NCI-H82 (cell line): ENCODE results near the gene TEX19.
"Not testable (repeated sequence)": the region's sequence is repeated elsewhere in the genome, so short reads cannot be mapped to it uniquely, and the experiment has no call there.

Experiments used
- DNase-seq: peaks from one replicate; lab custom pipeline; 2025; lab: John Stamatoyannopoulos, UW

TEX19 gene

DNA sequence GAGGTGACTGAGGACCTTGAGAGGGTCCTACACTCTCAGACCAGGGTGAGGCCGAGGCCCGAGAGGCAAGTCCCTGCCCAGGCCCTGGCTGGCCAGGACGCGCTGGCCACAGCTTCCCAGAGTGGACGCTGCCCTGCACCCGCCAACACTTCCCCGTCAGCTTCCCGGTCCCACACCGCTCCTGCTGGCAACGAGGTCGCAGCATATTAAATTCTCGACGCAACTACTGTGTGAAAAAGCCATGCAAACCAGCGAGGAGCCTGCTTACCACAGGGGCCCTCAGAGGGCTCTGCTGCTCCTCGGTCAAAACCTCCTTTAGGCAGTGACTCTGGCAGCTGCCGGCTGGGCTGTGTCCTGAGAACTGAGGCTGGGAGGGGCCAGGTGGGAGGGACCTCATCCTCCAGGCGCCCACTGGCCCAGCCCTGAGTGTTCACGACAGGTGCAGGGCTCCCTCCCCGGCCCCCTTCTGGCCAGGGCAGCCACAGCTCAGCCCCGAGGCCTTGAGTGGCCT lies 2.1 kb upstream of the TEX19 start:
- DNase-seq: peak; percentile 59

DNA sequence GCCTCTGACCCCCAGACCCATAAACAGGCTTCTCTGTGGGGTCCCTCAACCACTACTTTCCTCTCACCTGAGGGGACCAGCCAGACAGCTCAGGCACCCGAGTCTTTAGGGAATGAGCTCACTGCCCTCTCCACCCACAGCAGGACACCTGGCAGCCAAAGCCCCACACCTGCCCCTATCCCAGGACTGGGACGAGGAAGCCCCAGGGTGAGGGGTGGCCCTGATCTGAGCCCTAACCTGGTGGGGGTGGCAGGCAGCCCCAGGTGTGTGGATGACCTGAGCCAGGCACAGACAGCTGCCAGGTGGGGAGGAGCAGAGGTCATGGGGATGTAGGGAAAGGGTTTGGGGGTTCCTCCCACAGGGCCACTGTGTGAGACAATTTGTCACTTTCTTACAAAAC lies 1.7 kb upstream of the TEX19 start:
- no peak for DNase-seq

DNA sequence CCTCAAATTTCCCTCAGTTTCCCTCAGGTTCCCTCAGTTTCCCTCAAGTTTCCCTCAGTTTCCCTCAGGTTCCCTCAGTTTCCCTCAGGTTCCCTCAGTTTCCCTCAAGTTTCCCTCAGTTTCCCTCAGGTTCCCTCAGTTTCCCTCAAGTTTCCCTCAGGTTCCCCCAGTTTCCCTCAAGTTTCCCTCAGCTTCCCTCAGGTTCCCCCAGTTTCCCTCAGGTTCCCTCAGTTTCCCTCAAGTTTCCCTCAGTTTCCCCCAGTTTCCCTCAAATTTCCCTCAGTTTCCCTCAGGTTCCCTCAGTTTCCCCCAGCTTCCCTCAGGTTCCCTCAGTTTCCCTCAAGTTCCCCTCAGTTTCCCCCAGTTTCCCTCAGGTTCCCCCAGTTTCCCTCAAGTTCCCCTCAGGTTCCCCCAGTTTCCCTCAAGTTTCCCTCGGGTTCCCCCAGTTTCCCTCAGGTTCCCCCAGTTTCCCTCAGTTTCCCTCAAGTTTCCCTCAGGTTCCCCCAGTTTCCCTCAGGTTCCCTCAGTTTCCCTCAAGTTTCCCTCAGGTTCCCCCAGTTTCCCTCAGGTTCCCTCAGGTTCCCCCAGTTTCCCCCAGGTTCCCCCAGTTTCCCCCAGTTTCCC lies 516 bp downstream of the TEX19 start:
- DNase-seq: not testable (repeated sequence)

DNA sequence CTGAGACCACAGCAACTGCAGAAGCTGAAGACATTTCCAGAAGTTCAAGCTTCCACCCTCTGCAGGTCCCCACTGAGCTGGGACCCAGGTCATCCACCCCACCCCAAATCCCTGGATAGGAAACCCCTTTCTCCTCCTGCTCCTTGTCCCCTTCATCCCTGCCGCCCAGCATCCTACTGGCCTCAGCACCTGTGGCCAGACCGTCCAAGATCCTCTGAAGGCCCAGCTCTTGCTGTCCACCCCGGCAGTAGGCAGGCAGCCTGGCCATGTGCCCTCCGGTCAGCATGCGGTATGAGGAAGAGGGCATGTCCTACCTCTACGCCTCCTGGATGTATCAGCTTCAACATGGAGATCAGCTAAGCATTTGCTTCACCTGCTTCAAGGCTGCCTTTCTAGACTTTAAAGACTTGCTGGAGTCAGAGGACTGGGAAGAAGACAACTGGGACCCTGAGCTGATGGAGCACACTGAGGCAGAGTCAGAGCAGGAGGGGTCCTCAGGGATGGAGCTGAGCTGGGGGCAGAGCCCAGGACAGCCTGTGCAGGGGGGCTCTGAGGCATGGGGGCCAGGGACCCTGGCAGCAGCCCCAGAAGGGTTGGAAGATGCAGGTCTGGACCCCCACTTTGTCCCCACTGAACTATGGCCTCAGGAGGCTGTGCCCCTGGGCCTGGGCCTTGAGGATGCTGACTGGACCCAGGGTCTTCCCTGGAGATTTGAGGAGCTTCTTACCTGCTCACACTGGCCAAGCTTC lies 3.0 kb downstream of the TEX19 start:
- no peak for DNase-seq

DNA sequence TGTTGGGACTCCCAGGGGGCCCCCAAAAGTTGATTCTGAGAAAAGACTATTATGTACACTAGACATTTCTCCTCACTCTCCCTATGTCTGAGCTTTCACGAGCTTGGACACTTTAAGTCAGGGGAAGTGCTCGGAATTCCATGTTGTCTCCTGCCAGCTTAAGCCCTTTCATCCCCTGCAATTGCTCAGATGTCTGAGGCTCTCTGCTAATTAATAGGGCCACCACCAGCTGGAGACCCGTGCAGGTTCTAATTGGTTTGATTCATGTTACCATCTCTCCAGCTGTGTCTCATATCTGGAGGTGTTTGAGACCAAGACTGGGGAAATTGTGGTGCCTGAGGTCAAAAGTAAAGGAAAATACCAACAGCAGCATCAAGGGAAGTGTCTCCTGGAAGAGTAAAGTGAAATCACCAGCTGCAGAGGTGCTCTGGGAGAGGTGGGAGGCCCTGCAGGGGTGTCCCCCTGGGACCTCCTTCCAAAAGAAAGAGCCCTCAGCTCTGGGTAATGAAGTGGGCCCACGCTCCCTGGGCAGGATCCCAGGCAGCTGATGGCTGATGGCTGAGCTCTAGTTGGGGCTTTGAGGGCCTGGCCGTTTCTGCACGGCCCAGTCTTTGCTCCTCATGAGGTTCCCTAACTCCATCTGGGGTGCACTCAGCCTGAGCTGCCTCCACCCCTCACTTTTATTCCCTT lies 6.7 kb downstream of the TEX19 start:
- peak; percentile 82 for DNase-seq

DNA sequence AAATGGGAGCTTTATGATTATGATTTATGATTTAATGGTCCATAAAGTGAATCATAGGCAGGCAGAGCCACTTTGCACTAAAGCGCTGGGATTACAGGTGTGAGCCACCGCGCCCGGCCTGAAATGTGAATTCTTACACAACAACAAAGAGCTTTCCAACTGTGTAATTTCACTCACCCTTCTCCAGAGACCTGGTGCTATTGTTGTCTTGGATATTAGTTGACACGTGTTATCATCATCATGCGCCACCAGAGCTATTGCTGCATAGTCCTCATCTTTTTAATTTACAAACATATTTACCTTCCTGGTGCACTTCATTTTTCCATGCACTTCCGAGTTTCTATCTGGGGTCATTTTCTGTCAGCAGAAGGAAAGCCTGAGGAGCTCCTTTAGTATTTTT lies 7.7 kb downstream of the TEX19 start:
- no peak for DNase-seq

DNA sequence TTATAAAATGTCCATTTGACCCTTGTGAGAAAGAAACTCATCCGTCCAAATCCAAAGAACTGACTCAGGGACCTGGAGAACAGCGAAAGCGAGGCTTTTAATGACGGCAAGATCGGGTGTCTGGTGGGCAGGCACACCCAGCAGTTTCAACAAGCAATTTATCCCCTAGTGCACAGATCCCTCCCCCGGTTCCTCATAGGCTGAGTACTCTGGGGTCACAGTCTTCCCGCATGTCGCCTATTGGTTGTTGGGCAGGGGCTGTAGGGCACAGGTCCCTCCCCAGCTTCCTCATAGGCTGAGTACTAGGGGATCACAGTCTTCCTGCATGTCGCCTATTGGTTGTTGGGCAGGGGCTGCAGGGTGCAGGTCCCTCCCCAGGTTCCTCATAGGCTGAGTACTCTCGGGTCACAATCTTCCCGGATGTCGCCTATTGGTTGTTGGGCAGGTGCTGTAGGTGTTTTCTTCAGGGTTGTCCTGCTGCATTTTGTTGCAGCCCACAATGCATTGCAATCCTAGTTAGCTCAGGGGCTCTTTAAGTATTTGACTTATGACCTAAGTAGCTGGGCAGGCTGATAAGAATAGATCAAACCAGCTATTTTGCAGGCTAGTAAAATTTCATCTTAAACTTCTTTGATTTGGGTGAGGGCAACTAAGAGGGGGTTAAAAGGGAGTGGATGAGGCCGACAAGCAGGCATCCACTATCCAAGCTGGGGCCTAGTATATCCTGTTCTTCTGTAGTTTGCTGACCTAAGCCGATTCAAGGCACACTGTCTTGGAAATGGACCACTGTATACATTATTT lies 8.9 kb downstream of the TEX19 start:
- peak; percentile 94 for DNase-seq

DNA sequence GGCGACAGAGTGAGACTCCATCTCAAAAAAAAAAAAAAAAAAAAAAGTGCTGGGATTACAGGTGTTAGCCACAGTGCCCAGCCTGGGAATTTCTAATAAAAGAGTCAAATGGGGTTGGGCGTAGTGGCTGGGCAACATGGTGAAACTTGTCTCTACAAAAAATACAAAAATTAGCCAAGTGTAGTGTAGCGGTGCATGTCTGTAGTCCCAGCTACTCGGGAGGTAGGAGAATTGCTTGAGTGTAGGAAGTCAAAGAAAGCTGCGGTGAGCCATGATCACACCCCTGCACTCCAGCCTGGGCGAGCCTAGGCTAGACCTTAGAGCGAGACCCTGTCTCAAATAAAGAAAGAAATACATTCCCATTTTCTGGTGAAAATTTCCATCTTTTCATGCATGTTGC lies 10.2 kb downstream of the TEX19 start:
- no peak for DNase-seq

DNA sequence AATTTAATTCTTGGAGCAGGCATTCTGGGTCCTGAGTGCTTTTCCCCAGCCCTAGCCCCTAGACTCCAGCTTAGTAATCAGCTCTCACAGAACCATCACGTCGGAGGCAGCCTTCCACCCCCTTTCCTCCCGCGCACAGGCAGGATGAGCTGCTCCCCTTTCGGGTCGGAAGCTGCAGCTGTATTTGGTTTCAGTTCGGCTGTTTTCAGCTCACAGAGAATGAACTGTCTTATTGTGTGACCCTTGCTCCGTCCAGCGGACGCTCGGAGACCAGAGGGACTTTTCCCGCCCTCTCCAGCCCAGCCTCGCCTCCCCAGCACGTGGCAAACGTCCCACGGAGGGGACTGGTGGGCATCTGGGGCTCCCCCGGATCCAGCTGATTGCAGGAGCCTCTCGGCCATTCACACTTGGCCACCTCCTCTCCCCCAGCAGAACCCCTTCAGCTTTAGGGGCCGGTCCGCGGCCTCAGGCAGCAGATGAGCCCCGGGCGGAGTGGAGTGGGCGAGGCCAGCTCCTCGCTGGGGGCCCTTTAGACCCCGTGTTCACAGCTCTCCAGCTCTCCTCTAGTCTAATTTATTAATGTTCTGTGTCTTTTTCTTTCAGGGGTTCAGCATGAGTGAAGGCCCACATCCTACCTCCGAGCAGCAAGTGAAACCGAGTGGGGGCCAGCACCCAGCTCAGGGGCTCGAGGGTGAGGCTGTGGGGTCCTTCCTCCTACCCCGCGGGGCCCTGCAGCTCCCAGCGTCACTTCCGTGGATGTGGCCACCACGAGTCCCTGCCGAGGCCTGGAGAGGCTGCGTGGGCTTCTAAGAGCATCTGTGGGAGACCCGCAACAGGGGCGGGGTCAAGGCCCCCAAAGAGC lies 11.7 kb downstream of the TEX19 start:
- DNase-seq: no peak

DNA sequence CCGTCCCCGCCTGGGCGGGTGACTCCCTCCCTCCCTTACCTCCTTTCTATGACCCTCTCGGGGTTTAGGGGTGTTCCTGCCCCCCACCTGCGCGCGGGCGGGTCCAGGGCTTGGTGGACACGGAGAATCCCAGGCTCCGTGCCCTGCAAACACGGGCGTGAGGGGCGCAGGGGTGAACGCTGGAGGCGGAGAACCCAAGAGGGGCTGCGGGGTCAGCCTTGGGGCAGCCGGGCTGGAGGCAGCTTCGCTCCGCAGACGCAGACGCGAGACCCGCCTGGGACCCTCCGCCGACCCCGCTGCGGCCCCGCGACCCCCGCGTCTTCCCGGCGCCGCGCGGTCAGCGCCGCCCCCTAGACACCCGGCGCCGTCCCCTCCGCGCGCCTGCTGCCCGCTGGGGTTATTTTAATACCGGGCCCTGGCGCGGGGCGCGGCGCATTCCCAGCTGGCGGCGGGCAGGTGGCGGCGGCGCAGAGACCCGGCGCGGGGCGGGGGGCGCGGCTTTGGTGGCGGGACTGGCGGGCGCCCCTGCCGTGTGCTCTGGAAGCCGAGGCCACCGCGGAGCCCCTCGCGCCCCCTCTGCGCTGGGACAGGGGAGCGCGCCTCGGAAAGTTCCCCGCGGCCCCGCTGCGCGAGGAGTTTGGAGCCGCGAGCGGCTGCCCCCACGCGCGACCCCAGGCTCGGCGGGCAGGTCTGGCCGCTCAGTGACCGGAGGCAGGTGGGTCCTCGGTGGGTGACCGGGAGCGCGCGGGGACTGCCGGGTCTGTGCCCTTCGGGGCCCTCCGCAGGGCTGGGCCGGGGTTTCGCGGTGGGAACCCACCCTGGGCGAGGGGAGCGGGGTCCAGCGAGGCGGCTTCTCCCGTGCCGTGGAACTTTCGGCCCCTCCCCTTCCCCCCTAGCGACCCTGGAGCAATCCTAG lies 12.5 kb downstream of the TEX19 start, which contains the start of gene UTS2R:
Gene UTS2R, plus strand, starts transcription at position 433 of the 916 bp plus-strand sequence. CDS start 2,560 bp downstream, outside the sequence.
- peak; percentile 42 for DNase-seq

DNA sequence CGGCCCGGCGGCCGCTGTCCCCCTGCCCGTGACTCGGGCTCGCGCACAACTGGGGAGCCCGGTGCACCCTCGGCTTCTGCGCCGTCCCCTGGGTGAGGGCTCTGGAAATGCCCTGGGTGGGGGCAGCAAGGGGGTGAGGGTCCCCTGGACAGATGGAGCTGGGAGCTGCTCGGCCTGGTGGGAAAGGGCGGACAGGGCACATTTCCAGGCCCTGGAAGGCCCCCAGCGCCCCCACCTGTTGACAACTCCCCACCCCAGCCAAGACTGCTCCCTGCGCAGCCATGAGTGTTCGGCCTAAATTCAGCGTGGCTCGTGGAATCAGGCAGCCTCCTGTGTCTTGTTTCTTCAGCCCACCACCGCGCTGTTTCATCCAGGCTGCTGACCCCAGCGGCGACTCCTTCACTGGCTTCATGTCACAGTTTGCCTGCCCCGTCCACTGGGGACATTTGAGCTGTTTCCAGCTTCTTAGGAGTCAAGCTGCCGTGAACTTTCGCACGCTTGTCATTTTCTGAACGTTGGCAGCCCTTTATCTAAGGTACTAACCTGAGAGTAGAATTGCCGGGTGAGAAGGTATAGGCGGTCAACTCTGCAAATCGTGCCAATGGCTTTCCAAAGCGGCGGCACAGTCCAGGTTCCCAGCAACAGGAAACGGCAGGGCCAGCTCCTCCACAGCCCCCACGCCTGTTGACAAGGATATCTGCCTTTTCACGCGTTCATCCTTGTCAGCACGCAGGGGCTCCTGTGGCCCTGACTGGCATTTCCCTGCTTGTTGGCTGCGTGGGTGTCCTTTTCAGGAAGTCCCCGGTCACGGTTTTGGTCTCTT lies 13.4 kb downstream of the TEX19 start:
- no peak for DNase-seq

DNA sequence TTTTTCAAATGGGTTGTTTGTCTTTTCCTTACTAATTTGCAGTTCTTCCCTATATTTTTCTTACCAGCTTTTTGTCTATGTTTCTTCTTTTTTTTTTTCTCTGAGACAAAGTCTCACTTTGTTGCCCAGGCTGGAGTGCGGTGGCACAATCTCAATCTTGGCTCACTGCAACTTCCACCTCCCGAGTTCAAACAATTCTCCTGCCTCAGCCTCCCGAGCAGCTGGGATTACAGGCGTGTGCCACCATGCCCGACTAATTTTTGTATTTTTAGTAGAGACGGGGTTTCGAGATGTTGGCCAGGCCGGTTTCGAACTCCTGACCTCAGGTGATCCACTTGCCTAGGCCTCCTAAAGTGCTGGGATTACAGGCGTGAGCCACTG lies 14.0 kb downstream of the TEX19 start:
- not testable (repeated sequence) for DNase-seq

DNA sequence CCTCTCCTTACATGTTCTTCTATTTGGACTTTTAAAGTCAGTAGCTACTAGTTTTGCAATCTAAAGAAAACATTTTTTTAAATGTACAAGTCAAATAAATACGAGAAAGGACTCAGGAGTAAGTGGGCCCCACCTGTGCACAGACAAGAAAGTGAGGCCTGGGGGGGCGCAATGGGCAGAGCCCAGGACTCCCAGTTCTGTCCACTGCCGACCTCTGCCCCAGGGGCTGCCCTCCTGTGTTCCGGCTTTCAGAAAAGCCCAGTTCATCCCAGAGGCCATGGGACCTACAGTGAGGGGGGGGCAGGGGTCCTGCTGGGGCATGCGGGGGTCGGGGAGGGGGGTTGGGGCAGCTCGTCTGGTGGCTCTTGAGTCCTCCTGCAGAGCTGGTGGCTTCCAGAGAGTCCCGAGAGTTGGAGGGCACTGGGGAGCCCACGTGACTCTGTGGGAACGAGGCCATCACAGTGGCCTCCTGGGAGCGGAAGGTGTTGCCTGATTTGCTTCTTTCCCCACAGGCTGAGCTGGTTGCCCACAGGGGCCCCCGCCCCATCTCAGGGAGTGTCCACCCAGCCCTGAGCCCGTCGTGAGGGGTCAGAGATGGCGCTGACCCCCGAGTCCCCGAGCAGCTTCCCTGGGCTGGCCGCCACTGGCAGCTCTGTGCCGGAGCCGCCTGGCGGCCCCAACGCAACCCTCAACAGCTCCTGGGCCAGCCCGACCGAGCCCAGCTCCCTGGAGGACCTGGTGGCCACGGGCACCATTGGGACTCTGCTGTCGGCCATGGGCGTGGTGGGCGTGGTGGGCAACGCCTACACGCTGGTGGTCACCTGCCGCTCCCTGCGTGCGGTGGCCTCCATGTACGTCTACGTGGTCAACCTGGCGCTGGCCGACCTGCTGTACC lies 14.9 kb downstream of the TEX19 start:
- no peak for DNase-seq

DNA sequence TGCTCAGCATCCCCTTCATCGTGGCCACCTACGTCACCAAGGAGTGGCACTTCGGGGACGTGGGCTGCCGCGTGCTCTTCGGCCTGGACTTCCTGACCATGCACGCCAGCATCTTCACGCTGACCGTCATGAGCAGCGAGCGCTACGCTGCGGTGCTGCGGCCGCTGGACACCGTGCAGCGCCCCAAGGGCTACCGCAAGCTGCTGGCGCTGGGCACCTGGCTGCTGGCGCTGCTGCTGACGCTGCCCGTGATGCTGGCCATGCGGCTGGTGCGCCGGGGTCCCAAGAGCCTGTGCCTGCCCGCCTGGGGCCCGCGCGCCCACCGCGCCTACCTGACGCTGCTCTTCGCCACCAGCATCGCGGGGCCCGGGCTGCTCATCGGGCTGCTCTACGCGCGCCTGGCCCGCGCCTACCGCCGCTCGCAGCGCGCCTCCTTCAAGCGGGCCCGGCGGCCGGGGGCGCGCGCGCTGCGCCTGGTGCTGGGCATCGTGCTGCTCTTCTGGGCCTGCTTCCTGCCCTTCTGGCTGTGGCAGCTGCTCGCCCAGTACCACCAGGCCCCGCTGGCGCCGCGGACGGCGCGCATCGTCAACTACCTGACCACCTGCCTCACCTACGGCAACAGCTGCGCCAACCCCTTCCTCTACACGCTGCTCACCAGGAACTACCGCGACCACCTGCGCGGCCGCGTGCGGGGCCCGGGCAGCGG lies 15.7 kb downstream of the TEX19 start:
- DNase-seq: no peak

DNA sequence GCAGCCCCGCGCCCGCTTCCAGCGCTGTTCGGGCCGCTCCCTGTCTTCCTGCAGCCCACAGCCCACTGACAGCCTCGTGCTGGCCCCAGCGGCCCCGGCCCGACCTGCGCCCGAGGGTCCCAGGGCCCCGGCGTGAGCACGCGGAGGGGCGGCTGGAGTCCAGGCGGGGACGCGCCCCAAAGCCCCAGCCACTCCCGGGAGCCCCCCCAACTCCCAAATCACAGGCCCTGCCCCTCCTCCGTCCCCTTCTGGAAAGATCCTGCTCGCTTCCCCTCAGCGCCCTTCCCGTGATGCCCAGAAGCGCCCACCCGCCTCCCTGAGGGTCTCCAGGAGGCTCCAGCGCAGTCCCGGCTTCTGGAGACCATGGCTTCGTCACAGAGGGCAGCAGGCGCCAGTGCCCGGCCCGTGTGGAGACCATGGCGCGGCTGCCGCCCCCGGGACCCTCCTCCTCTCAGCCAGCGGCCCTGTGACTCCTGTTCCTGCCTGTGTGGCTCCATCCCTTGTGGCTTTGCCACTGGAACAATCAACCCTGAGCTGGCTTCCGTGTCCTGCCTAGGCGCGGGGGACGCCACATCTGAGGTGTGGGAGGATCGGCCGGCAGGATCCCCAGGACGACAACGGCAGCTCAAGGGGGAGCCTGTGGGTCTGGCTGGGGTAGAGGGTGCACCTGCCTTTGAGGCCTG lies 16.5 kb downstream of the TEX19 start:
- no peak for DNase-seq

DNA sequence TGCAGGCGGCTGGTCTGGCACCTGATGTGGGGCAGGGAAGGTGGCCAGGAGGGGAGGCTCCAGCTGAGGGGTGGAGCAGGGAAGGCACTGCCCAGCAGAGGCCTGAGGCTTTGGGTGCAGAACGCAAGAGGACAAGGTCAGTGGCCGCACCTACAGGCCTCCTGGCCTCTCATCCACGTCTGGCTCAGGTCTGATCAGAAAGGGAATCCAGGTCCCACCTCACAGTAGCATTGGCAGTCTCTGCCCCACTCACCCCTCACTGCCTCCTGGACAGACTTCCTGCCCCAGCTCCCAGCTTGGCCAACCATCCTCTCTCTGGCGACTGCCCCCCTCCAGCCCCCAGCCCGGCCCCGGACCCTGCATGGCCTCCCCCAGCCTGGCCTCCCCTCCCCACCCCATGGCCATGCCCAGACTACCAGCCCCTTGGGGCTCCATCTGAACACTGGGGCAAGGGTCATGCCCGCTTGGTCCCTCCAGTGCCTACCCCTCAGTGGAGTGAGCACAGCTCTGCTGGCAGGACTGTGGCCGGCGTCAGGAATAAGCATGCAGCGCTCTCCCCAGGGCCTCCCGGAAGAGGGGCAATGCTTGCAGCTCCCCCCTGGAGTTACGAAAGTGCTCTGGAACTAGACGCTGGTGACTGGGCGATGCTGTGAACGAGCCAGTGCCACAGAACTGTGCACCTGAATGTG lies 17.1 kb downstream of the TEX19 start:
- no peak for DNase-seq
